Renal cortical epithelial cell (primary cell): ENCODE measurements around the gene GRIN3B. TPM values are rescaled to one million over a fixed set of nuclear protein-coding genes. Genes with fewer than 3 reads are reported as not detected.

Source experiments
- DNase-seq: peaks from one replicate; pipeline ENCODE4 v3.0.0-alpha.2; 2011; ENCODE audit warnings: low read depth
- total RNA-seq: library from RNA; depleted of rRNA; stranded (reverse); fragments of >200 nt; gene quantifications from 2 replicates; pipeline ENCODE4 v1.2.3, GENCODE V29; 2014

The GRIN3B gene
- total RNA-seq, 1 donor from 2014 or later, result 3.6 TPM

DNA sequence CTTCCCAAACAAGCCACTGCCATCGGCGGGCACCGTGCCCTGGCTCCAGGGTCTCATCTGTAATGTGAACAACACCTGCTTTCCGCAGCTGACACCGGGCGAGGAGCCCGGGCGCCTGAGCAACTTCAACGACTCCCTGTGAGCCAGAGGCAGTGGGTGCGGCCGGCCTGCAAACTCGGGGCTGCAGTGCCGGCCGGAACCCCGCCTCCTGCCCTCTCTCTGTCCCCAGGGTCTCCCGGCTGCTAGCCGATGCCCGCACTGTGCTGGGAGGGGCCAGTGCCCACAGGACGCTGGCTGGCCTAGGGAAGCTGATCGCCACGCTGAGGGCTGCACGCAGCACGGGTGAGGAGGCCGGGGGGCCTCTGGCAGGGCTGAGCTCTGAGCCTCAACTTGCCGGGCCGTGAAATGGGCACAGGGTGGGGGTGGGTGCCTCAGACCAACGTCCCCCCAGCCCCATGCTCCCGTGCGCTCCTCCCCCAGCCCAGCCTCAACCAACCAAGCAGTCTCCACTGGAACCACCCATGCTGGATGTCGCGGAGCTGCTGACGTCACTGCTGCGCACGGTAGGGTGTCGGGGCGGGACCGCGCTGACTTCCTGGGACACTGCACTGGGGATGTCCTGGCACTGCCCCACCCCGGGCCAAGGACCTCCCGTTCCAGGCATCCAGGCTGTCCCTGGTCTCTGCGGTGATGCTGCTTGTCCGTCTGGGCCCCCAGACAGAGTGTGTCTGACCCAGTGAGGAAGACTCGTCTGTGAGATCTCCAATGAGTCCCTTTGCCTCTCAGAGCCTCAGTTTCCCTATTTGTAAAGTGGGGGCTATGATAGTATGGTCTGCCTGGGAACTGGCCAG is 41.8 kb downstream of the GRIN3B start:
- DNase-seq, result no peak

DNA sequence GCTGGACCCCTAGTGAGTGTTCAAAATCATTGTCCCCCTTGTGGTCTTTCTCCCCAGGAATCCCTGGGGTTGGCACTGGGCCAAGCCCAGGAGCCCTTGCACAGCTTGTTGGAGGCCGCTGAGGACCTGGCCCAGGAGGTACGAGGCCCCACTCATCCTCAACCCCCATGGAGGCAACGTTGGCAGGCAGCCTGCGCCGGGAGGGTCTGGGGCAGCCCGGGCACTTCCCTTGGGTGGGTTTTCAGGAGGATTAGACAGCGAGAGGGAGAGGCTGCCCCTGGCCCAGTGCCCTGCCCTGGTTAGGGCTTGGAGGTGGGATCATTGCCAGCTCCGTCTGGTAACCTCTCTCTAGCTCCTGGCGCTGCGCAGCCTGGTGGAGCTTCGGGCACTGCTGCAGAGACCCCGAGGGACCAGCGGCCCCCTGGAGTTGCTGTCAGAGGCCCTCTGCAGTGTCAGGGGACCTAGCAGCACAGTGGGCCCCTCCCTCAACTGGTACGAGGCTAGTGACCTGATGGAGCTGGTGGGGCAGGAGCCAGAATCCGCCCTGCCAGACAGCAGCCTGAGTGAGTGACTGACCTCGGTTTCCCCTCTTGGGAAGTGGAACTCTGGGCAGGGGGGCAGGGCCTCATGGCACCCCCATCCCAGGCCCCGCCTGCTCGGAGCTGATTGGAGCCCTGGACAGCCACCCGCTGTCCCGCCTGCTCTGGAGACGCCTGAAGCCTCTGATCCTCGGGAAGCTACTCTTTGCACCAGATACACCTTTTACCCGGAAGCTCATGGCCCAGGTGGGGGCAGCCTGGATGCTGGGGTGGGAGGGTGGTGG is 42.7 kb downstream of the GRIN3B start:
- DNase-seq, result no peak

DNA sequence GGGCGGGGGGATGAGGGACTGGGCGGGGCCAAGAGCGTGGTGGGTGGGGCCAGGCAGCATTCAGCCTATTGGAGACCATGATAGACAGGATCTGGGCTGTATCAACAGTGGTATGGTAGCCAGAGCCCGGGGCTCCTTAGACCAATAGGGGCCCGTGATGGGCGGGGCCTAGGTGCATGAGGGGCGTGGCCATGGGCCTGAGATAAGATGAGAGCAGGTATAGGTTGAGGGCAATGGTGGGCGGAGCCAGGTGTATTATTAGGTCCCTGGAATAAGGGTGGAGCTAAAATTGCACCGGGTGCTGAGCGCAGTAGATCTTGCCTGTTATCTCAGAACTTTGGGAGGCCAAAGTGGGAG is 45.0 kb downstream of the GRIN3B start:
- no peak for DNase-seq

DNA sequence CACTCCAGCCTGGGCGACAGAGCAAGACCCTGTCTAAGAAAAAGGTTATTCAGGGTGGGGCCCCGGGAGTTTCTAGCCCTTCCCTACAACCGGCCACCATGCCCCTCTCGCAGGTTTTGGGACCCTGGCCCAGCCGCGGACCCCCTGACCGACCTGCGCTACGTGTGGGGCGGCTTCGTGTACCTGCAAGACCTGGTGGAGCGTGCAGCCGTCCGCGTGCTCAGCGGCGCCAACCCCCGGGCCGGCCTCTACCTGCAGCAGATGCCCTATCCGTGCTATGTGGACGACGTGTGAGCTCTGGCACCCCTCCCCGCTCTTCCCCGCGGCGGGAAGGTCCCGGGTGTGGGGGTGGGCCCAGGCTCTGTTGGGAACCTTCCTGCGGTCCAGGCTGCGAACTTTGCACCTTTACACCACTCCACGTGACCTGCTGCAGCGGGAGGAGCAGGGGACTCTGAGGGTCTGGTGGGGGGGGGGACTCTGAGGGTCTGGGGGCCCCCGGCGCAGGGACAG is 46.0 kb downstream of the GRIN3B start:
- no peak for DNase-seq

DNA sequence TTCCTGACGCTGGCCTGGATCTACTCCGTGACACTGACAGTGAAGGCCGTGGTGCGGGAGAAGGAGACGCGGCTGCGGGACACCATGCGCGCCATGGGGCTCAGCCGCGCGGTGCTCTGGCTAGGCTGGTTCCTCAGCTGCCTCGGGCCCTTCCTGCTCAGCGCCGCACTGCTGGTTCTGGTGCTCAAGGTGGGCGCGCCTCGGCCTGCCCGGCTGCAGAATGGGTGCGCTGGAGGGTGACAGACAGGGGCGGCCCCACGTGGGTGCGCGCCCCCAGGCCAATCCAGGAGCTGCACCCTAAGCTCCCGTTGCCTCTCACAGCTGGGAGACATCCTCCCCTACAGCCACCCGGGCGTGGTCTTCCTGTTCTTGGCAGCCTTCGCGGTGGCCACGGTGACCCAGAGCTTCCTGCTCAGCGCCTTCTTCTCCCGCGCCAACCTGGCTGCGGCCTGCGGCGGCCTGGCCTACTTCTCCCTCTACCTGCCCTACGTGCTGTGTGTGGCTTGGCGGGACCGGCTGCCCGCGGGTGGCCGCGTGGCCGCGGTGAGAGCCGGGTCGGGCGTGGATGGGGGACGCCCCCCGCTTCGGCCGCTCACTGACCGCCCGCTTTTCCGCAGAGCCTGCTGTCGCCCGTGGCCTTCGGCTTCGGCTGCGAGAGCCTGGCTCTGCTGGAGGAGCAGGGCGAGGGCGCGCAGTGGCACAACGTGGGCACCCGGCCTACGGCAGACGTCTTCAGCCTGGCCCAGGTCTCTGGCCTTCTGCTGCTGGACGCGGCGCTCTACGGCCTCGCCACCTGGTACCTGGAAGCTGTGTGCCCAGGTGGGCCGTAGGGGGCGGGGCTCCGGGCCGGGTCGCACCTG is 46.8 kb downstream of the GRIN3B start:
- DNase-seq, result no peak

DNA sequence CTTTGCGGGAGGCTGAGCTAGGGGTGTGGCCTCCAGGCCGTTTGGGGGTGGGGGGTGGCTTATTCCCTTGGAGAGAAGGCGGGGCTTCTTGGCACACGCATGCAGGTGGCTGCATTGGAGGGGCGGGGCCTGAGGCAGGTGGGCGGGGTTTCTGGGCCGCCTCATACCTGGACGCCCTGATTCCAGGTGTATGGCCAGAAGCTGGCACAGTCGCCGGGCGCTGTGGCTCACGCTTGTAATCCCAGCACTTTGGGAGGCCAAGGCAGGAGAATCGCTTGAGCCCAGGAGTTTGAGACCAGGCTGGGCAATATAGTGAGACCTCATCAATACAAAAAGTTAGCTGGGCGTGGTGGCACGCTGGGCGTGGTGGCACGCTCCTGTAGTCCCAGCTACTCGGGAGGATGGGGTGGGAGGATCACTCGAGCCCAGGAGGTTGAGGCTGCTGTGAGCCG is 47.5 kb downstream of the GRIN3B start:
- no peak for DNase-seq

DNA sequence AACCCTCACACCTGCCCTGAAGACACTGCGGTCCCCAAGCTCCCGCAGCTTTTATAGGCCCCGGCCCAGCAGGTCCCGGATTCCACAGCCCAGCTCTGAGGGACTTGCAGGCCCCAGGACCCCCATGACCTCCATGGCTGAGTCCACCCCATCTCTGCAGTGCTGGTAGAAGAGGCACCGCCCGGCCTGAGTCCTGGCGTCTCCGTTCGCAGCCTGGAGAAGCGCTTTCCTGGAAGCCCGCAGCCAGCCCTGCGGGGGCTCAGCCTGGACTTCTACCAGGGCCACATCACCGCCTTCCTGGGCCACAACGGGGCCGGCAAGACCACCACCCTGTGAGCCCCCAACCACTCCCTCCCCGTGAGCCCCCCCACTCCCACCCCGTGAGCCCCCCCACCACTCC is 48.9 kb downstream of the GRIN3B start:
- no peak for DNase-seq

DNA sequence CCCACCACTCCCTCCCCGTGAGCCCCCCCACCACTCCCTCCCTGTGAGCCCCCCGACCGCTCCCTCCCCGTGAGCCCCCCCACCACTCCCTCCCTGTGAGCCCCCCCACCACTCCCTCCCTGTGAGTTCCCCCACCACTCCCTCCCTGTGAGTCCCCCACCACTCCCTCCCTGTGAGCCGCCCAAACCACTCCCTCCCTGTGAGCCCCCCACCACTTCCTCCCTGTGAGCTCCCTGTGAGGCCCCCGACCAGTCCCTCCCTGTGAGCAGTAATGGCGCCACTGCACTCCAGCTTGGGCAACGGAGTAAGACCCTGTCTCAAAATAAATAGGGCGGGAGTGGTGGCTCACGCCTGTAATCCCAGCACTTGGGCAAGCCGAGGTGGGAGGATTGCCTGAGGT is 49.6 kb downstream of the GRIN3B start:
- no peak for DNase-seq

DNA sequence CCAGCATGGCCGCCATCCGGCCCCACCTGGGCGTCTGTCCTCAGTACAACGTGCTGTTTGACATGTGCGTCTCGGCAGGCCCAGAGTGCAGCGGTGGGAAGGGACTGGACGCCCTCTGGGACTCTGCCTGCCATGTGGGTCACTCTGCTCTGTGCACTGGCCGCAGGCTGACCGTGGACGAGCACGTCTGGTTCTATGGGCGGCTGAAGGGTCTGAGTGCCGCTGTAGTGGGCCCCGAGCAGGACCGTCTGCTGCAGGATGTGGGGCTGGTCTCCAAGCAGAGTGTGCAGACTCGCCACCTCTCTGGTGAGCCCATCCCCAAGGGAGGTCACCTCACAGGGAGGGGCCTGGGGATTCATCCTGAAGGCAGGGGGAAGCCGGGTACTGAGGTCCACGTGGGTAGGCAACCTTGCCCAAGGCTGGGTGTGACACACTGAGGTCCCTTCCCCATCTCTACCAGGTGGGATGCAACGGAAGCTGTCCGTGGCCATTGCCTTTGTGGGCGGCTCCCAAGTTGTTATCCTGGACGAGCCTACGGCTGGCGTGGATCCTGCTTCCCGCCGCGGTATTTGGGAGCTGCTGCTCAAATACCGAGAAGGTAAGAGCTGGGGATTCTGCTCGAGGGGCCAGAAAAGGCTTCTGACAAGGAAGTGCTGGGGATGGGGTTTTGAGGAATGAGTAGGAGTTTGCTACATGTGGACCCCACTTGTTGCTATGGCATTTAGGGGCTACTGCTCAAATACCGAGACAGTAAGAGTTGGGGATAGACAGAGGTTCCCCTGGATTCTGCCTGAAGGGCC is 51.0 kb downstream of the GRIN3B start:
- no peak for DNase-seq

DNA sequence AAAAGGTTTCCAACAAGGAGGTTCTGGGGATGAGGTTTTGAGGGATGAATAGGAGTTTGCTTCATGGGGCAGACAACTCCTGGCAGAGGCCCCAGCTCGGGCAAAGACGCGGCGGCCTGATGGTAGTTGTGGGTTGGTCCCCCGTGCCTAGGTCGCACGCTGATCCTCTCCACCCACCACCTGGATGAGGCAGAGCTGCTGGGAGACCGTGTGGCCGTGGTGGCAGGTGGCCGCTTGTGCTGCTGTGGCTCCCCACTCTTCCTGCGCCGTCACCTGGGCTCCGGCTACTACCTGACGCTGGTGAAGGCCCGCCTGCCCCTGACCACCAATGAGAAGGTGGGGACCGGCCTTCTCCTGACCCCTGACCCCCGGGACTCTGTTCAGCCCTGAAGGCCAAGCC is 51.6 kb downstream of the GRIN3B start:
- no peak for DNase-seq

DNA sequence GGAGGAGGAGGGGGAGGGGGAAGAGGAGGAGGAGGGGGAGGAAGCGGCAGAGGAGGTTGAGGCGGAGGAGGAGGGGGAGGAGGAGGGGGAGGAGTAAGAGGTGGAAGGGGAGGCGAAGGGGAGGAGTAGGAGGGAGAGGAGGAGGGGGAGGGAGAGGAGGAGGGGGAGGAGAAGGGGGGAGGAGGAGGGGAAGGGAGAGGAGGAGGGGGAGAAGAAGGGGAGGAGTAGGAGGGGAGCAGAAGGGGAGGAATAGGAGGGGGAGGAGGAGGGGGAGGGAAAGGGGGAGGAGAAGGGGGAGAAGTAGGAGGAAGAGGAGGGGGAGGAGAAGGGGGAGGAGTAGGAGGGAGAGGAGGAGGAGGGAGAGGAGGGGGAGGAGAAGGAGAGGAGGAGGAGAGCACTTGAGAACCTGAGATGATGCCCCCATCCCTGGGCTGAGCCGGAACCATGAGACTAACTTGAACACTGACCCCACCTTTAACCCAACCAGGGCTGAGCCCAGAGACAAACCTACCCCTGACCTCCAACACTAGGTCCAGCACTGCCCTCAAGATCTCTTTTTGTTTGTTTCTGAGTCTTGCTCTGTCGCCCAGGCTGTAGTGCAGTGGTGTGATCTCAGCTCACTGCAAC is 52.2 kb downstream of the GRIN3B start:
- no peak for DNase-seq

DNA sequence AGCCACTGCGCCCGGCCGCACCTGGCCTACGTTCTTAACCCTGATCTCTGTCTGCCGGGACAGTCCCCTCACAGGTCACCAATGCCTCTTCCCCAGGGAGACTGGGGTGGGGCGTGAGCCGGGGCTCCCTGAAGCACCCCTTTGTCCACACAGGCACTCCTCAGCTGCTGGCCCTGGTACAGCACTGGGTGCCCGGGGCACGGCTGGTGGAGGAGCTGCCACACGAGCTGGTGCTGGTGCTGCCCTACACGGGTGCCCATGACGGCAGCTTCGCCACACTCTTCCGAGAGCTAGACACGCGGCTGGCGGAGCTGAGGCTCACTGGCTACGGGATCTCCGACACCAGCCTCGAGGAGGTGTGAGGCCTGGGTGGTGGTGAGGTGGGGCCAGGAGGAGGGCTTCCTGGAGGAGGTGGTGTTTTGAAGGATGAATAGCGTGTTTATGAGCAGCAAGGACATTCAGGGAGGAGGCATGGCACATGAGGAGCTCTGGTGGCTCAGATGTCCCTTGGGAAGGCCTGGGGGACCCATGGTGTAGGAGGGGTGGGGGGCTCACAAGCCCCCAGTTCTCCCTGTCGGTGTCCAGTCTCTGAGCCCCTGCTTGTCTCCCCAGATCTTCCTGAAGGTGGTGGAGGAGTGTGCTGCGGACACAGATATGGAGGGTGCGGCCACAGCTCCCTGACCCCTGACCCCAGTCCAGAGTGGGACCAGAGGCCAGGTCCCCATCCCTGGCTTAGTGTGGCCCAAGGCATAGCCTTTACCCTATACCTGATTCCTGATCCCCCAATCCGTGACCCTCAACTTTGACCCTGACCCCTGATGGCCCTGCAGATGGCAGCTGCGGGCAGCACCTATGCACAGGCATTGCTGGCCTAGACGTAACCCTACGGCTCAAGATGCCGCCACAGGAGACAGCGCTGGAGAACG is 53.2 kb downstream of the GRIN3B start:
- no peak for DNase-seq

DNA sequence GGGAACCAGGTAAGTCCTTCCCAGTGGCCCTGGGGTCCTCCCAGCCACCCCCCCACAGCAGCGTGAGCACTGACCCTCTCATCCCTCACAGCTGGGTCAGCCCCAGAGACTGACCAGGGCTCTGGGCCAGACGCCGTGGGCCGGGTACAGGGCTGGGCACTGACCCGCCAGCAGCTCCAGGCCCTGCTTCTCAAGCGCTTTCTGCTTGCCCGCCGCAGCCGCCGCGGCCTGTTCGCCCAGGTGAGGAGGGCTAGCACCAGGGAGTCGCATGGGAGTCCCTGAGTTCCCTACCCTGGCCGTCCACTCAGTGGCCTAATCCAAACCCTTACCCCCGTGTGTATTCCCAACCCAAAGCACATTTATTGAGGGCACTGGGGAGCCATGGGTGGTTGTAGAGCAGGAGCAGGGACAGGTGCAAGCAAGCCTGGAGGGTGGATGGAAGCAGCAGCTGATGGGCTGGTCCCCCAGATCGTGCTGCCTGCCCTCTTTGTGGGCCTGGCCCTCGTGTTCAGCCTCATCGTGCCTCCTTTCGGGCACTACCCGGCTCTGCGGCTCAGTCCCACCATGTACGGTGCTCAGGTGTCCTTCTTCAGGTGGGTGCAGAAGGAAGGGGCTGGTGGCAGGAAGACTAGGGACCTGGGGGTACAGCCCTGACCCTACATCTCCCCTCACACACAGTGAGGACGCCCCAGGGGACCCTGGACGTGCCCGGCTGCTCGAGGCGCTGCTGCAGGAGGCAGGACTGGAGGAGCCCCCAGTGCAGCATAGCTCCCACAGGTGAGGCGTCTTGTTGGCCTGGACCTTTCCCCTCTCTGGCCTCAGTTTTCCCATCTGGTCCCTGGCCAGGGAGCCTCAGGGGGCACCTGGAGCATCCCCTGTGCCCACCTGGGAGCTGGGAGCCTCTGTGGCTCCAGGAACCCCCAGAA is 54.1 kb downstream of the GRIN3B start:
- no peak for DNase-seq

DNA sequence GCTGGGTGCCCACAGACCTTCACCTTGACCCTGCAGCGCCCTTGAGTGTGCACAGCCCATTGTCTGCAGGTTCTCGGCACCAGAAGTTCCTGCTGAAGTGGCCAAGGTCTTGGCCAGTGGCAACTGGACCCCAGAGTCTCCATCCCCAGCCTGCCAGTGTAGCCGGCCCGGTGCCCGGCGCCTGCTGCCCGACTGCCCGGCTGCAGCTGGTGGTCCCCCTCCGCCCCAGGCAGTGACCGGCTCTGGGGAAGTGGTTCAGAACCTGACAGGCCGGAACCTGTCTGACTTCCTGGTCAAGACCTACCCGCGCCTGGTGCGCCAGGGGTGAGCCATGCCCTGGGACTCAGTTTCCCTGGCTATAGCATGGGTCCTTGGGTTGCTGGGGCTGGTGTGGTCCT is 54.8 kb downstream of the GRIN3B start:
- DNase-seq, result no peak

DNA sequence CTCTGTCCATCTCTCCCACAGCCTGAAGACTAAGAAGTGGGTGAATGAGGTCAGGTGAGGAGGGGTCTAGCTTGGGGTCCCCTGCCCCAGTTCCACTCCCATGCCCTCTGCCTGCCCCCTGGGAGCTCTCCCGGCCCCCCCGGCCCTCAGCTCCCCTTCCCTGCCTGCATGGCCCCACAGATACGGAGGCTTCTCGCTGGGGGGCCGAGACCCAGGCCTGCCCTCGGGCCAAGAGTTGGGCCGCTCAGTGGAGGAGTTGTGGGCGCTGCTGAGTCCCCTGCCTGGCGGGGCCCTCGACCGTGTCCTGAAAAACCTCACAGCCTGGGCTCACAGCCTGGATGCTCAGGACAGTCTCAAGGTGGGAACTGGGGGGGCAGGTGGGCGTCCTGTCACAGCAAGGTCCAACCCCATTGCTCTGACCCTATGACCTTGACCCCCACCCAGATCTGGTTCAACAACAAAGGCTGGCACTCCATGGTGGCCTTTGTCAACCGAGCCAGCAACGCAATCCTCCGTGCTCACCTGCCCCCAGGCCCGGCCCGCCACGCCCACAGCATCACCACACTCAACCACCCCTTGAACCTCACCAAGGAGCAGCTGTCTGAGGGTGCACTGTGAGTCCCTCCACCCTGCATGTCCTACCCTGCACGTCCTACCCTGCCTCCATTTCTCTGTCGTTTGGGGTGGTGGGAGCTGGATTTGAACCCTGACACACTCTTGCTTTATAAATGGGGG is 55.8 kb downstream of the GRIN3B start:
- no peak for DNase-seq

DNA sequence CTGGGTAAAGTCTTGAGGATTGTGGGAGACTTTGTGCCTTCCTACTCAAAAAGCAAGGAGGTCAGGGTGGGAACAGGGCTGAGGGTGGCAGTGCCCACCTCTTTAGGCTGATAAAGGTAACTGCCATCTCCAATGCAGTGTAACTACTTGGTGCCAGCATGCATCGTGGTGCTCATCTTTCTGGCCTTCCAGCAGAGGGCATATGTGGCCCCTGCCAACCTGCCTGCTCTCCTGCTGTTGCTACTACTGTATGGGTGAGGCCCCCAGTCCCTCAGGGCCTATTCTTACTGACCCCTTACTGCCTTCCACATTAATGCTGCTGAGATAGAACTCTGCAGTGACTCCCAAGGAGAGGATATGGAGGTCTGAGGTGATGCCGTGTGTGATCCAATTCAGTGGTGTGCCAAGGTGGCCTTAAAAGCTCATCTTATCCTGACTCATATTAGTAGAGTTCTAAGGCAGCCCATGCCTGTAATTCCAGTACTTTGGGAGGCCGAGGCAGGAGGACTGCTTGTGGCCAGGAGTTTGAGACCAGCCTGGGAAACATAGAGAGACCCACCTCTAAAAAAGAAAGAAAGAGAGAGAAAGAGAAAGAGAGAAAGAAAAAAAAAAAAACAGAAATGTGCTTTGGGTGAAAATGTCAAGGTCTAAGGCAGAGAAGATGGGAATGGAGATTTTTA is 57.1 kb downstream of the GRIN3B start:
- peak; percentile 37 for DNase-seq

DNA sequence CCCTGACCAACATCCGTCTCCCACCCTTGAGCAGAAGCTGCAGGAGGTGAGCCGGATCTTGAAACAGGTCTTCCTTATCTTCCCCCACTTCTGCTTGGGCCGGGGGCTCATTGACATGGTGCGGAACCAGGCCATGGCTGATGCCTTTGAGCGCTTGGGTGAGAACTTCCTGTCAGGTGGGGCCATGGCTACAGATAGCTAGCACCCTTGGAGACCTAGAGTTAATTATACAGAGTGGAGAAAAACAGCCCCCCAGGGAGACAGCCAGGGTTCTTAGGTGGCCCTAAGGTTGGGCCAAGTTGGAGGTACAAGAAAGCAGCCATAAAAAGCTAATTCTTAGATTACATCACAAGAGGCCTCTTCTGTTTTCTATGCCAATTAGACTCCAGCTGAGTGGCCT is 57.9 kb downstream of the GRIN3B start:
- no peak for DNase-seq
